IMR-90 (cell line): ENCODE data around the gene ILF3. TPM values are rescaled to one million over a fixed set of nuclear protein-coding genes. Genes with fewer than 3 reads are reported as not detected.

Experiments used
- ATAC-seq: fragments of 200-7000 bp; cut with Tn5 transposase; 2 replicates; pipeline ENCODE4 v1.9.1; 2020; ENCODE audit warnings: low read depth, mild to moderate bottlenecking, moderate library complexity
- BruUV-seq: library from RNA; stranded (reverse); fragments of 400-500 nt; replicated peaks from 2 replicates; lab custom pipeline; 2021; lab: Mats Ljungman, UMichigan
- CTCF ChIA-PET: fragments of 300-600 bp; formaldehyde crosslinking; extraction: SDS; loops from one replicate; lab custom pipeline; 2021; ENCODE audit warnings: antibody characterized with exemption; lab: Yijun Ruan, JAX
- POLR2A ChIA-PET: fragments of 300-600 bp; sonication (Branson Sonifier 250); formaldehyde crosslinking; loops from one replicate; lab custom pipeline; 2022; ENCODE audit warnings: antibody characterized with exemption; ENCODE audit not compliant: unreplicated experiment; lab: Charles Lee
- DNase-seq: peaks from one replicate; pipeline ENCODE4 v3.0.0; 2013
- H2AFZ ChIP-seq: replicated peaks from 2 replicates; pipeline ENCODE3; 2013; ENCODE audit warnings: low read length, mild to moderate bottlenecking; ENCODE audit not compliant: poor library complexity
- H2AK5ac ChIP-seq: 2 replicates; pipeline ENCODE4 v1.6.1; 2013; ENCODE audit warnings: low read depth, low read length, inconsistent platforms
- H2AK9ac ChIP-seq: replicated peaks from 2 replicates; pipeline ENCODE3; 2013; ENCODE audit warnings: mild to moderate bottlenecking, low read depth, low read length, moderate library complexity; ENCODE audit not compliant: poor library complexity
- H2BK120ac ChIP-seq: 2 replicates; pipeline ENCODE4 v1.6.1; 2013; ENCODE audit warnings: low read depth, low read length, inconsistent platforms
- H2BK15ac ChIP-seq: 3 replicates; pipeline ENCODE4 v1.6.1; 2013; ENCODE audit warnings: low read depth, low read length, inconsistent platforms
- H2BK20ac ChIP-seq: 2 replicates; pipeline ENCODE4 v1.6.1; 2013; ENCODE audit warnings: low read depth, mild to moderate bottlenecking, inconsistent platforms, low read length, moderate library complexity
- H2BK5ac ChIP-seq: 2 replicates; pipeline ENCODE4 v1.6.1; 2013; ENCODE audit warnings: mild to moderate bottlenecking, low read depth, low read length, inconsistent platforms; ENCODE audit not compliant: poor library complexity, severe bottlenecking
- H3K14ac ChIP-seq: replicated peaks from 2 replicates; pipeline ENCODE4 v1.6.1; 2013; ENCODE audit warnings: low read depth, low read length, inconsistent platforms
- H3K18ac ChIP-seq: 2 replicates; pipeline ENCODE4 v1.6.1; 2013; ENCODE audit warnings: low read depth, low read length, control low read depth
- H3K23ac ChIP-seq: 2 replicates; pipeline ENCODE4 v1.6.1; 2013; ENCODE audit warnings: low read depth, low read length, inconsistent platforms
- H3K27ac ChIP-seq: 2 replicates; pipeline ENCODE4 v1.5.1; 2013; ENCODE audit warnings: mild to moderate bottlenecking, control low read depth, low read length; ENCODE audit not compliant: insufficient read depth
- H3K27me3 ChIP-seq: 2 replicates; pipeline ENCODE4 v1.6.1; 2013; ENCODE audit warnings: low read length; ENCODE audit not compliant: control insufficient read depth, insufficient read depth
- H3K36me3 ChIP-seq: 2 replicates; pipeline ENCODE4 v1.6.1; 2013; ENCODE audit warnings: low read length, mixed read lengths; ENCODE audit not compliant: control insufficient read depth, insufficient read depth
- H3K4ac ChIP-seq: 2 replicates; pipeline ENCODE4 v1.6.1; 2013; ENCODE audit warnings: low read depth, low read length, inconsistent platforms
- H3K4me1 ChIP-seq: 2 replicates; pipeline ENCODE4 v1.6.1; 2013; ENCODE audit warnings: low read length, mixed read lengths; ENCODE audit not compliant: control insufficient read depth, insufficient read depth
- H3K4me2 ChIP-seq: 2 replicates; pipeline ENCODE4 v1.6.1; 2013; ENCODE audit warnings: low read depth, mild to moderate bottlenecking, control low read depth, low read length, moderate library complexity
- H3K4me3 ChIP-seq: 2 replicates; pipeline ENCODE4 v1.5.1; 2013; ENCODE audit warnings: low read depth, mild to moderate bottlenecking, control low read depth, low read length, moderate library complexity; ENCODE audit not compliant: insufficient read depth
- H3K56ac ChIP-seq: 2 replicates; pipeline ENCODE4 v1.6.1; 2013; ENCODE audit warnings: low read length, inconsistent platforms; ENCODE audit not compliant: insufficient read depth; ENCODE audit errors: extremely low read depth
- H3K79me1 ChIP-seq, 2 experiments: 2 replicates each; pipeline ENCODE4 v1.6.1; 2013; ENCODE audit warnings: low read length in 2 of 2, inconsistent platforms in 1 of 2, low read depth in 1 of 2
- H3K9ac ChIP-seq: 2 replicates; pipeline ENCODE4 v1.6.1; 2013; ENCODE audit warnings: low read depth, low read length, control low read depth
- H3K9me1 ChIP-seq: 2 replicates; pipeline ENCODE4 v1.6.1; 2013; ENCODE audit warnings: low read length, inconsistent platforms; ENCODE audit not compliant: insufficient read depth
- H3K9me3 ChIP-seq: 2 replicates; pipeline ENCODE4 v1.6.1; 2013; ENCODE audit warnings: low read length; ENCODE audit not compliant: control insufficient read depth, insufficient read depth
- H4K20me1 ChIP-seq: 2 replicates; pipeline ENCODE4 v1.6.1; 2013; ENCODE audit warnings: low read length, inconsistent platforms; ENCODE audit not compliant: insufficient read depth
- H4K5ac ChIP-seq: 2 replicates; pipeline ENCODE4 v1.6.1; 2013; ENCODE audit warnings: mild to moderate bottlenecking, low read depth, low read length, control low read depth
- H4K8ac ChIP-seq, 2 experiments: 2 replicates each; pipeline ENCODE4 v1.6.1; 2013; ENCODE audit warnings: low read depth in 2 of 2, low read length in 2 of 2, control low read depth in 1 of 2, inconsistent platforms in 1 of 2
- H4K91ac ChIP-seq: 2 replicates; pipeline ENCODE4 v1.6.1; 2013; ENCODE audit warnings: low read depth, low read length, inconsistent platforms; ENCODE audit not compliant: insufficient read depth
- BHLHE40 ChIP-seq: fragments of 150-350 bp; IDR thresholded peaks from 2 replicates; pipeline ENCODE4 v1.6.1; 2016; ENCODE audit warnings: mild to moderate bottlenecking, low read depth, low read length
- CEBPB ChIP-seq: IDR thresholded peaks from 2 replicates; pipeline ENCODE4 v1.6.1; 2012; ENCODE audit warnings: low read depth, low read length, improper control_type of control experiment
- CHD1 ChIP-seq: IDR thresholded peaks from 2 replicates; pipeline ENCODE4 v1.6.1; 2012; ENCODE audit warnings: low read depth, low read length, improper control_type of control experiment
- FOS ChIP-seq: fragments of 150-350 bp; IDR thresholded peaks from 2 replicates; pipeline ENCODE4 v1.6.1; 2016; ENCODE audit warnings: low read depth, low read length
- MAFK ChIP-seq: IDR thresholded peaks from 2 replicates; pipeline ENCODE4 v1.6.1; 2012; ENCODE audit warnings: low read depth, low read length, improper control_type of control experiment
- MAZ ChIP-seq: IDR thresholded peaks from 2 replicates; pipeline ENCODE4 v1.6.1; 2012; ENCODE audit warnings: low read depth, mild to moderate bottlenecking, low read length, improper control_type of control experiment, moderate library complexity, borderline replicate concordance
- MXI1 ChIP-seq: IDR thresholded peaks from 2 replicates; pipeline ENCODE4 v1.6.1; 2012; ENCODE audit warnings: low read depth, mild to moderate bottlenecking, low read length, moderate library complexity, borderline replicate concordance
- NFE2L2 ChIP-seq: fragments of 150-350 bp; IDR thresholded peaks from 2 replicates; pipeline ENCODE4 v1.6.1; 2016; ENCODE audit warnings: low read depth, mild to moderate bottlenecking, low read length
- POLR2A ChIP-seq: IDR thresholded peaks from 2 replicates; pipeline ENCODE4 v1.6.1; 2012; ENCODE audit warnings: mild to moderate bottlenecking, low read depth, low read length
- RAD21 ChIP-seq: IDR thresholded peaks from 2 replicates; pipeline ENCODE4 v1.6.1; 2012; ENCODE audit warnings: low read length, improper control_type of control experiment
- RCOR1 ChIP-seq: IDR thresholded peaks from 2 replicates; pipeline ENCODE4 v1.6.1; 2012; ENCODE audit warnings: mild to moderate bottlenecking, low read length, improper control_type of control experiment; ENCODE audit not compliant: insufficient replicate concordance
- RFX5 ChIP-seq: IDR thresholded peaks from 2 replicates; pipeline ENCODE4 v1.8.0; 2012; ENCODE audit warnings: low read depth, mild to moderate bottlenecking, low read length, moderate library complexity
- WGBS, 2 experiments: methylation state at CpG; one replicate each; pipeline versions ENCODE4 v1.1.5 to v1.1.7; 2013; ENCODE audit warnings: missing lambda C conversion rate in 2 of 2; ENCODE audit not compliant: insufficient read length in 1 of 2; ENCODE audit errors: extremely low coverage in 2 of 2; 5-methylcytosine and 5-hydroxymethylcytosine counted together
- dilution Hi-C: fragments of 300-500 bp; cut with HindIII; formaldehyde crosslinking; loops from one replicate; pipeline ENCODE4 v1.14.3; 2018; ENCODE audit warnings: low sequenced_read_pairs; ENCODE audit not compliant: unreplicated experiment
- in situ Hi-C: fragments of 300-500 bp; cut with MboI; formaldehyde crosslinking; loops from 3 replicates; pipeline ENCODE4 v1.14.3; 2019; ENCODE audit warnings: low sequenced_read_pairs, inconsistent platforms, mixed read lengths
- intact Hi-C: fragments of 100-400 bp; cut with micrococcal nuclease; formaldehyde crosslinking; loops from 2 replicates; pipeline ENCODE4 v1.10.0; 2022
- polyA plus RNA-seq, 3 experiments: library from polyadenylated mRNA; depleted of rRNA; stranded (reverse); fragments of >200 nt; gene quantifications; 2 replicates each; pipeline ENCODE4 v1.2.3, GENCODE V29; 2012; ENCODE audit warnings: low replicate concordance in 1 of 3
- total RNA-seq: library from RNA; depleted of rRNA; stranded (reverse); fragments of >200 nt; gene quantifications from 2 replicates; pipeline ENCODE4 v1.2.3, GENCODE V29; 2012
- TF ChIP-seq, protein P1 (sequence below): fragments of 150-350 bp; IDR thresholded peaks from 2 replicates; pipeline ENCODE4 v1.6.1; 2016; ENCODE audit warnings: low read depth, mild to moderate bottlenecking, low read length, moderate library complexity, borderline replicate concordance
- TF ChIP-seq, protein P2 (sequence below): fragments of 150-350 bp; IDR thresholded peaks from 2 replicates; pipeline ENCODE4 v1.6.1; 2017; ENCODE audit warnings: mild to moderate bottlenecking, antibody characterized with exemption, low read length, low read depth

ILF3 gene
- total and polyA plus RNA-seq, 2 of the 4 experiments (the other 2 are of a cell fraction): 120 to 166 TPM

DNA sequence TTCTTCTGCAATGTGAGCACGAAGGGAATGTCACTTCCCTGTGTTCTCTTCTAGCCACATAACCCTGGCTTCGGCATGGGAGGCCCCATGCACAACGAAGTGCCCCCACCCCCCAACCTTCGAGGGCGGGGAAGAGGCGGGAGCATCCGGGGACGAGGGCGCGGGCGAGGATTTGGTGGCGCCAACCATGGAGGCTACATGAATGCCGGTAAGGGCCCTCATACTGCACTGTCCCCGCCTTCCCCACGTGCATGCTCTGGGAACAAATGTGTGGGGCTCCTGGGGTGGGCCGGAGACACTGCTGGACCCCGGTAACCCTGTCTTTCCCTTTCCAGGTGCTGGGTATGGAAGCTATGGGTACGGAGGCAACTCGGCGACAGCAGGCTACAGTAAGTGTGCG lies 29.4 kb downstream of the ILF3 start:
- H3K27ac ChIP-seq: no peak overlapping the region
- TF ChIP-seq RCOR1 (no peak), RAD21 (no peak), MAFK (no peak), NFE2L2 (no peak), CEBPB (no peak), CHD1 (no peak), FOS (no peak), MXI1 (no peak), MAZ (no peak), POLR2A (no peak), BHLHE40 (no peak), RFX5 (no peak)
- TF ChIP-seq, protein P1, sequence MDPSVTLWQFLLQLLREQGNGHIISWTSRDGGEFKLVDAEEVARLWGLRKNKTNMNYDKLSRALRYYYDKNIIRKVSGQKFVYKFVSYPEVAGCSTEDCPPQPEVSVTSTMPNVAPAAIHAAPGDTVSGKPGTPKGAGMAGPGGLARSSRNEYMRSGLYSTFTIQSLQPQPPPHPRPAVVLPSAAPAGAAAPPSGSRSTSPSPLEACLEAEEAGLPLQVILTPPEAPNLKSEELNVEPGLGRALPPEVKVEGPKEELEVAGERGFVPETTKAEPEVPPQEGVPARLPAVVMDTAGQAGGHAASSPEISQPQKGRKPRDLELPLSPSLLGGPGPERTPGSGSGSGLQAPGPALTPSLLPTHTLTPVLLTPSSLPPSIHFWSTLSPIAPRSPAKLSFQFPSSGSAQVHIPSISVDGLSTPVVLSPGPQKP: no peak
- TF ChIP-seq, protein P2, sequence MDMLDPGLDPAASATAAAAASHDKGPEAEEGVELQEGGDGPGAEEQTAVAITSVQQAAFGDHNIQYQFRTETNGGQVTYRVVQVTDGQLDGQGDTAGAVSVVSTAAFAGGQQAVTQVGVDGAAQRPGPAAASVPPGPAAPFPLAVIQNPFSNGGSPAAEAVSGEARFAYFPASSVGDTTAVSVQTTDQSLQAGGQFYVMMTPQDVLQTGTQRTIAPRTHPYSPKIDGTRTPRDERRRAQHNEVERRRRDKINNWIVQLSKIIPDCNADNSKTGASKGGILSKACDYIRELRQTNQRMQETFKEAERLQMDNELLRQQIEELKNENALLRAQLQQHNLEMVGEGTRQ: no peak
- CTCF ChIA-PET: no interaction called here
- ATAC-seq: no peak
- POLR2A ChIA-PET: no interaction called here
- no peak overlapping the region for H2BK20ac ChIP-seq
- no peak overlapping the region for H3K4ac ChIP-seq
- WGBS, 2 experiments: 87% methylated on average over 9 of the region's 21 CpGs; no CpG with 5 or more reads in 1 of the 2 experiments
- no peak overlapping the region for H3K4me3 ChIP-seq
- no peak overlapping the region for H3K14ac ChIP-seq
- no peak overlapping the region for H2BK5ac ChIP-seq
- peaks cover 73% of the 10 kb centered on the region for H4K20me1 ChIP-seq
- H3K36me3 ChIP-seq: peaks cover 92% of the 10 kb centered on the region
- H3K9me3 ChIP-seq: no peaks in the 10 kb centered on the region
- no peak overlapping the region for H3K4me2 ChIP-seq
- H3K23ac ChIP-seq: no peak overlapping the region
- H4K91ac ChIP-seq: no peak overlapping the region
- no peaks in the 10 kb centered on the region for H3K27me3 ChIP-seq
- intact Hi-C loops: no loop called here
- no peaks in the 10 kb centered on the region for H3K9me1 ChIP-seq
- no peaks in the 10 kb centered on the region for H3K4me1 ChIP-seq
- no peak overlapping the region for H4K5ac ChIP-seq
- H3K56ac ChIP-seq: no peak overlapping the region
- peak overlapping the region; percentile 50 for H2AK9ac ChIP-seq
- no TSS peak for BruUV-seq
- in situ Hi-C loops: no loop called here
- no peak overlapping the region for H3K18ac ChIP-seq
- dilution Hi-C loops: no loop called here
- H2BK120ac ChIP-seq: no peak overlapping the region
- H3K79me1 ChIP-seq: peaks cover 43 to 68% of the 10 kb centered on the region in 2 experiments
- H2AK5ac ChIP-seq: no peak overlapping the region
- H2AFZ ChIP-seq: no peak overlapping the region
- no peak overlapping the region for H4K8ac ChIP-seq
- no peak overlapping the region for H3K9ac ChIP-seq
- no peak for DNase-seq
- no peak overlapping the region for H2BK15ac ChIP-seq
